ENCODE measurements around the gene CHCHD3.
A peak's percentile ranks its signal among the peaks of the same experiment; 100 is the strongest.

CHCHD3 gene

DNA sequence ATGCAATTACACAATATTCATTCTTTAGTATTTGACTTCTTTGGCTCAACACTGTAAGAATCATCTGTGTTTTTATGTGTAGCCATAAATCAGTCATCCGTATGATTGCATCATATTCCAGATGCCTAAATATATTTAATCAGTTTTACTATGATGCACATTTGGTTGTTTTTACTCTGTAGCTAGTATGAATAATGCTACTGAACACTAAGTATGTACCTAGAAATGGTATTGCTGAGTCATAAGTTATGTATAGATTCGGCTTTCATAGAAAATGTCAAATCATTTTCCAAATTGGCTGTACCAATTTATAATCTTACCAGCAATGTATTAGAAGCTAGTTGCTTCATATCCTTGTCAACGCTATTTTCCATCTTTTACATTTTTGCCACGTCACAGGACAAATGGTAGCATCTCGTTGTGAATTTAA, 308.3 kb downstream of the CHCHD3 start:
- no peak for DNase-seq (ENCODE audit: low spot score)

GRCh38 chr7:132771301-132771730, 310.6 kb downstream of the CHCHD3 start:
- DNase-seq (ENCODE audit: low spot score) = no peak

DNA sequence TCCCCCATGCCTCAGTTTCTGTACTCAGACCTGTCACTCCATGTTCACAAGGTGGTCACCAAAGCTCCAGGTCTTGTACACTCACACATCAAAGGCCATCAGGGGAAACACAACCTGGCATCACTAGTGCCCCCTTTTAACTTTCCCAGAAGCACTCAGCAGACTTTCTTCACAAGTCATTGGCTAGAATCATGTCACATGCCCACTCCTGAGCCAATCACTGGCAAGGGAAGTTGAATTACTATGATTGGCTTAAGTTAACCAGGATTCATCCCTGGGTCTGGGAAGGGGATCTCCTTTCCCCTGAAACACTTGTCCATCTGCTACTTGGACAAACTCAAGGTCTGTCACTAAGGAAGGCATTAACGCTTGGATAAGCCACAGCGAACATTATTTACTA, 311.8 kb downstream of the CHCHD3 start:
- DNase-seq (ENCODE audit: low spot score) = peak; percentile 17

- DNase-seq (ENCODE audit: low spot score) = no peak
These were observed 312.6 kb downstream of the CHCHD3 start for GRCh38 chr7:132769280-132769679.

DNA sequence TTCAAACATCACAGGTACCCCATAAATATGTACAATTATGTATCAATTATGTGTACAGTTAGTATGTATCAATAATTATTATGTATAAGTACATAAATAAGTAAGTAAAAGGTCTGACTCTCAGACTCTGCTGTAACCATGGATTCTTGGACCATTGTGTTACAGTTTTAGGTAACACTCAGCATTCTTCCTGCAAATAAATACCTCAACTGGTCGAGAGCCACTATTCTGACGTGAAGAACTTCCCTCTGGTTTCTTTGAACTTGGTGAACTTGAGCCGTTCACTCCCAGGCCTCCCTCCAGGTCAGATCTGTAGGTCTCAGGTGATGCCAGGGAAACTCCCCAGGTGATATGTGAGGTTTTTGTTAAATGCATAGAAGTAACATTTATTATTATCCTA, 313.8 kb downstream of the CHCHD3 start:
- DNase-seq (ENCODE audit: low spot score) = no peak

DNA sequence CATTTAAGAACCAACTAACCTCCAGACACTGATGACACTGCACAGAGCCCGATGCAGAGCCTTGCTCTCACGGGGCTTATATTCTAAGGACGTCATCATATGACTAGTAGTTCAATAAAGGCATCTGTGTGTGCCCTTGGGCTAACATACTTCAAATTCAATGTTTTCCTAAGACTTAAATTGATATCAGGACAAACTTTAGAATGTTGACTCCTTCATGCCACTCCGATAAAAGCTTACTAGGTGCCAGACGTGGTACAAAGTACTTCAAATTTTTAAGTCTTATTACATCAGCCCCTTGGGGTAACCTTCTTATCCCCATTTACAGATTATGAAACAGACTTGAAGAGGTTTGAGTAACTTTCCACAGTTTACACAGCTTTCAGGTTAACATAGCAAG, 314.5 kb downstream of the CHCHD3 start:
- no peak for DNase-seq (ENCODE audit: low spot score)

GRCh38 chr7:132766660-132767059, 315.2 kb downstream of the CHCHD3 start:
- no peak for DNase-seq (ENCODE audit: low spot score)

DNA sequence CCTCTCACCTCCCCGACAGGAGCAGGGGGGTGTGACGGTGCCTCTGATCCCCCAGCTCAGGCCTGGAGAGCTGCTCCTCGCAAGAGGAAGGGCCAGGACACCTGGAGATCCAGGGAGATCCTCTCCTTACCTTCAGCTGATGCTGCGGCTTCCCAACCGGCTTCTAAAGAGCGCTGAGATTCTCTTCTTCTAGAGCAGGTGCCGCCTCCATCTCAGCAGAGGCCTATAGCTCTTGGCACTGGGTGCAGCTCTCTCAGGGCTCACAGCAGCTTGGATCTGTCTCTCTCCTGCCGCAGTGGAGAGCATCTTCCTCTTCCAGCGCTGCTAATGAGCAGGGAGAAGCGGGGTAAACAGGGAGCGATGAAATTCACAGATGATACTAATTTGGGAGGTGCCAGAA, 316.0 kb downstream of the CHCHD3 start:
- DNase-seq (ENCODE audit: low spot score) = no peak

DNA sequence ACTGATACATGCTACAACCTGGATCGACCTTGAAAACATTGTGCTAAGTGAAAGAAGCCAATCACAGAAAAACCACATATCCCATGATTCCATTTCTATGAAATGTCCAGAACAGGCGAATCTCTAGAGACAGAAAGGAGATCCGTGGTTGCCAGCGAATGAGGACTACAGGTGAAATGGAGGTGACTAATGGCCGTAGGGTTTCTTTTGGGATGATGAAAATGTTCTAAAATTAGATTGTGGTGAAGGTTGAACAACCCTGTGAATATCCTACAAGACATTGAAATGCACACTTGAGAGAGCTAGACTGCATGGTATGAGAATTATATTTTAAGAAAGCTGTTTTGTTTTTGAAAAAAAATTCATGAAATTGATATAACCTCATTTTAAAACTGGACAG, 317.1 kb downstream of the CHCHD3 start:
- DNase-seq (ENCODE audit: low spot score) = no peak

DNA sequence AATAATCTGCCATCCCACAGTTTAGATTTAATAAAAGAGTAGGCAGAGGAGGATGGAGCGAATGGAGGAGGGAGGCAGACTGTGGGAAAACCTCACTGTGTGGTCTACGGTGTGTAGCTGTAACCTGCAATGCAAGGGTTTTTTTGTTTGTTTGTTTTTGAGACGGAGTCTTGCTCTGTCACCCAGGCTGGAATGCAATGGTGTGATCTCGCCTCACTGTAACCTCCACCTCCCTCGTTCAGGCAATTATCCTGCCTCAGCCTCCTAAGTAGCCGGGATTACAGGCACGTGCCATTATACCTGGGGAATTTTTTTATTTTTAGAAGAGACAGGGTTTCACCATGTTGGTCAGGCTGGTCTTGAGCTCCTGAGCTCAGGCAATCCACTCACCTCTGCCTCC, 321.0 kb downstream of the CHCHD3 start:
- DNase-seq (ENCODE audit: low spot score) = no peak

GRCh38 chr7:132760244-132760623, 321.7 kb downstream of the CHCHD3 start:
- no peak for DNase-seq (ENCODE audit: low spot score)

- DNase-seq (ENCODE audit: low spot score) = no peak
These were observed 322.2 kb downstream of the CHCHD3 start for GRCh38 chr7:132759482-132760243.

- no peak for DNase-seq (ENCODE audit: low spot score)
These were observed 322.9 kb downstream of the CHCHD3 start for GRCh38 chr7:132758986-132759385.

DNA sequence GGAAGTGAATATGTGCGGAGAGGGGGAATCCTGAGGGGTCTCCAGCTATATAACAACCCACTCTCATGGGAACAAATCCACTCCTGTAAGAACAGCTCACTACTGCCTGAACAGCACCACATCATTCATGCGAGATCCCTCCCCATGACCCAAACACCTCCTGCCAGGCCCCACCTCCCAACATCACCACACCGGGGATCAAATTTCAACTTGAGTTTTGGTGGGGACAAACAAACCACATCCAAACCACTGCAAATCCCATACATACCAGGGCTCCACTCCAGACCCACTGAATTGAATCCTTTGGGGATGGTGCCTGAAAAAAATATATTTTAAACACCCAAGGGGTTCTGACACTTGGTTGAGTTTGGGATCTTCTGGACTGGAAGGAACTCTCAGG, 324.1 kb downstream of the CHCHD3 start:
- no peak for DNase-seq (ENCODE audit: low spot score)

- DNase-seq (ENCODE audit: low spot score) = no peak
These were observed 325.4 kb downstream of the CHCHD3 start for GRCh38 chr7:132756484-132756990.

DNA sequence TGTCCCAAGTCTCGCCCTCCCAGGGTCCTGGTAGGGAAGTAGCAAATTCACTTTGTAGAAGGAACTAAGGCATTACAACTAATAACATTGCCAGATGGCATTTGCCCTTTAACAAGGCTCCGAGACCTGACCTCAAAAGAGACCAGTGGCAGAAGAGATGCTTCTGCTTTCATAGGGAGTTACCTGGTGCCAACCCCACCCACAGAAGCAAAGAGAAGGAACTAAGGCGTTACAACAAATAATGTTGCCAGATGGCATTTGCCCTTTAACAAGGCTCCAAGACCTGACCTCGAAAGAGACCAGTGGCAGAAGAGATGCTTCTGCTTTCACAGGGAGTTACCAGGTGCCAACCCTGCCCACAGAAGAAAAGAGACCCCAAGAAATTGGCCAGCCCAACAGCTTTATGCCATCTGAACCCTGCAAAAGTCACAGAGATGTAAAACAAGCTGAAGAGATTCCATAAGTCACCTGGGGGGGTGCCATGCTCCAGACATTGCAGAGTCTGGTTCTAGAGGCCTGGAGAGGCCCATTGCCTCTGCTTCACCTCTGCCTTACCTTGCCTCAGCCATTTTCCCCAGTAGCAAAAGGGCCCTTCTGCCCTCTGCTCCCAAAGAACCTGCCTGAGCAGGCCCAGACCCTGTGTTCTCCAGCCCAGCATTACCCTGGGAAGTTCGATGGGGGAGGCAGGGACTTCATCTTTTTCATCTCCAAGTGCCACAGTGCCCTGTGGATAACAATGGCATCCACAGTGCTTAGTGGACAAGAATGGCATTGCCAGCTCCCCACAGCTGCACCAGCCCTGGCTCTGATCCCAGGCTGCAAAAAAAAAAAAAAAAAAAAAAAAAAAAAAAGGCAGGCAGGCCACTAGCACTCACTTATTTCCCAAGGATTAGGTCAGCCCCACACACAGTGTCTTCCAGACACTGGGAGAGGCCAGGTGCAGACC, 326.1 kb downstream of the CHCHD3 start:
- no peak for DNase-seq (ENCODE audit: low spot score)

DNA sequence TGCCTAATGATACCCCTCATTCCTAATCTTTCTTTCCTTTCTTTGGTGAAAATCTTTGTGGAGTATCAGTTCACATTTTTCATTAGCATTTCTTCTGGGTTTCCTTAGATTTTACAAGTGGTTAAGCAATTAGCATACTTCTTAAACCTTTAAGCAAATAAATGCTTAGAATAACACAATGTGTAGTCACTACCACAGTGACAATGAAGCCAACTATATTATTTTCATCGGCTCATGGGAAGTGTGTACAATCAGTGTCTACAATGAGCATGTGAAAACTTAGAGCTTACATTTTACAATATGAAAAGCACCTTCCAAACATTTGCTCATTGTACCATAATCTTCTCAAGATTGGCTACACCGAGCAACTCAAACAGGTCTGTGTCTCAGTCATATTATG, 329.5 kb downstream of the CHCHD3 start:
- DNase-seq (ENCODE audit: low spot score) = no peak

GRCh38 chr7:132751244-132751647, 330.6 kb downstream of the CHCHD3 start:
- DNase-seq (ENCODE audit: low spot score) = no peak

DNA sequence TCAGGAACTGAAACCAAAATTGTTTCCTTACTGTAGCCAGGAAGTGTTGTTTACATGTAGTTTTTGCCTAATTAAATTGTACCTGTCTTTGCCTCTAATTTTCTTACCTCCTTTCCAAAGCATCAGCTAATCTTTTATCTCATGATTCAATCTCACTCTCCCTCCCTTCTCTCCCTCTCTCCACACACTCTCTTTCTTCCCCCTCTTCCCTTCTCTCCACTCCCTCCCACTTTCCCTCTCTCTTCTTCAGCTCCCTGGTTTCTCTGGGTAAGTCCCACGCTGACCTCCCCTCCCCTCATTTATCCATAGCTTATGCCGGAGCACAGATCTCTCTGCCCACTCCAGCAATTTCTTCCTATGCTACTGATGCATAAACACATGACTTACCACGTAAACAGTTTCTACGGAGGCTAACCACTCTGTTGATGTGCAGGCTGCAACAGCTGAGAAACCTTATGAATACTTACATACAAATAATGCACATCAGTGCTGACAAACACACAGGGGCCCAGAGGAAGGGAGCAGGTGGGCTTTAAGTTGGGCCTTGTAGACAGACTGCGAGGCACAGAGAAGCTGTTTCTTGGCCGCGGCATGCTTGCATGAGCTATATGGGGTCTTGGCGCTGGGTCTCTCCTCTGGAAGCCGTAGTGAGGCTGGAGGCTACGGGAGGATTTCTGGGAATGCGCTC, 331.2 kb downstream of the CHCHD3 start:
- DNase-seq (ENCODE audit: low spot score) = no peak

GRCh38 chr7:132750096-132750495, 331.8 kb downstream of the CHCHD3 start:
- no peak for DNase-seq (ENCODE audit: low spot score)

- DNase-seq (ENCODE audit: low spot score) = no peak
These were observed 336.4 kb downstream of the CHCHD3 start for GRCh38 chr7:132745510-132745909.

GRCh38 chr7:132743974-132744373, 337.9 kb downstream of the CHCHD3 start:
- no peak for DNase-seq (ENCODE audit: low spot score)

All from NAMALWA (cell line).